ENCODE results near the gene CCNDBP1. TPM values are rescaled to one million over a fixed set of nuclear protein-coding genes. Genes with fewer than 3 reads are reported as not detected.

Gene CCNDBP1
- total RNA-seq, 1 experiment from 2014 or later: 39.8 TPM

- Histone ChIP-seq H3K9ac (ENCODE audit: low read length) (no peak overlapping the region), H3K27ac (ENCODE audit: low read depth, low read length) (no peak overlapping the region), H3K9me3 (ENCODE audit: control insufficient read depth in 1 of 2, insufficient read depth in 1 of 2, low read depth in 1 of 2, low read length in 2 of 2) (no peaks in the 10 kb centered on the region), H3K9me2 (ENCODE audit: insufficient read depth) (no peaks in the 10 kb centered on the region), H3K4me1 (ENCODE audit: control insufficient read depth in 1 of 2, insufficient read depth in 2 of 2, low read length in 2 of 2) (peaks cover 0 to 5% of the 10 kb centered on the region in 2 experiments; a peak in 1 of 4 replicates), H3K4me2 (ENCODE audit: low read length) (no peak overlapping the region), H3K36me3 (ENCODE audit: control insufficient read depth in 1 of 2, insufficient read depth in 2 of 2, low read length in 2 of 2) (peaks cover 0 to 3% of the 10 kb centered on the region in 2 experiments; a peak in 1 of 4 replicates), H4K20me1 (ENCODE audit: insufficient read depth) (no peaks in the 10 kb centered on the region), H3K27me3 (ENCODE audit: insufficient read depth, low read length) (no peaks in the 10 kb centered on the region), H3K4me3 (replicated peaks in 1 of 2; ENCODE audit: low read depth in 1 of 2, low read length in 2 of 2) (no peak overlapping the region), H3K79me2 (ENCODE audit: insufficient read depth, low read length) (no peaks in the 10 kb centered on the region), H2AFZ (ENCODE audit: low read depth, low read length, poor library complexity, severe bottlenecking) (no peak overlapping the region)
- TF ChIP-seq SRF (IDR thresholded peaks at IDR 0.05; ENCODE audit: low read depth): no peak
- TF ChIP-seq RAD21 (IDR thresholded peaks at IDR 0.05; ENCODE audit: low read depth): no peak
- no peak for TF ChIP-seq CBX3 (IDR thresholded peaks at IDR 0.05; ENCODE audit: low read depth)
- TF ChIP-seq SIN3A (IDR thresholded peaks at IDR 0.05; ENCODE audit: low read depth): no peak
- no peak for TF ChIP-seq YY1 (IDR thresholded peaks at IDR 0.05; ENCODE audit: extremely low read depth, insufficient replicate concordance, low read depth, low read length)
- no peak for TF ChIP-seq EZH2phosphoT487 (IDR thresholded peaks at IDR 0.05; ENCODE audit: borderline replicate concordance)
- TF ChIP-seq ELF1 (IDR thresholded peaks at IDR 0.05; ENCODE audit: borderline replicate concordance, low read depth): no peak
- TF ChIP-seq POLR2AphosphoS5 (IDR thresholded peaks at IDR 0.05; ENCODE audit: low read depth, low read length): no peak
- no peak for TF ChIP-seq JUND (IDR thresholded peaks at IDR 0.05)
- BruUV-seq (replicated peaks): no TSS peak
- ChIA-PET POLR2A (no interaction called here), RAD21 (ENCODE audit: low non-redundant PET in 1 of 2, low total read pairs in 2 of 2, uncharacterized antibody in 2 of 2, unreplicated experiment in 2 of 2) (no interaction called here), CTCF (no interaction called here)
- intact Hi-C loops (cut with micrococcal nuclease): no loop called here
- ATAC-seq (no peak), DNase-seq (ENCODE audit: low read depth, low spot score) (no peak)
Observed at GRCh38 chr15:43146184-43146583, 39.0 kb upstream of the CCNDBP1 start.

- Histone ChIP-seq H3K4me2 (ENCODE audit: low read length) (no peak overlapping the region), H3K9me3 (ENCODE audit: control insufficient read depth in 1 of 2, insufficient read depth in 1 of 2, low read depth in 1 of 2, low read length in 2 of 2) (no peaks in the 10 kb centered on the region), H3K4me1 (ENCODE audit: control insufficient read depth in 1 of 2, insufficient read depth in 2 of 2, low read length in 2 of 2) (peaks cover 0 to 5% of the 10 kb centered on the region in 2 experiments; a peak in 1 of 4 replicates), H3K27me3 (ENCODE audit: insufficient read depth, low read length) (no peaks in the 10 kb centered on the region), H4K20me1 (ENCODE audit: insufficient read depth) (no peaks in the 10 kb centered on the region), H3K36me3 (ENCODE audit: control insufficient read depth in 1 of 2, insufficient read depth in 2 of 2, low read length in 2 of 2) (peaks cover 3 to 5% of the 10 kb centered on the region in 2 experiments; a peak in 3 of 4 replicates), H3K4me3 (replicated peaks in 1 of 2; ENCODE audit: low read depth in 1 of 2, low read length in 2 of 2) (no peak overlapping the region), H3K9me2 (ENCODE audit: insufficient read depth) (no peaks in the 10 kb centered on the region), H3K79me2 (ENCODE audit: insufficient read depth, low read length) (no peaks in the 10 kb centered on the region), H2AFZ (ENCODE audit: low read depth, low read length, poor library complexity, severe bottlenecking) (no peak overlapping the region), H3K27ac (ENCODE audit: low read depth, low read length) (no peak overlapping the region), H3K9ac (ENCODE audit: low read length) (no peak overlapping the region)
- DNase-seq (ENCODE audit: low read depth, low spot score) (no peak), ATAC-seq (peak; percentile 44; the same call in 1 of the 2 replicates)
- ChIA-PET RAD21 (ENCODE audit: low non-redundant PET in 1 of 2, low total read pairs in 2 of 2, uncharacterized antibody in 2 of 2, unreplicated experiment in 2 of 2) (no interaction called here), POLR2A (no interaction called here), CTCF (no interaction called here)
- intact Hi-C loops (cut with micrococcal nuclease): no loop called here
- no TSS peak for BruUV-seq (replicated peaks)
- no peak for TF ChIP-seq CEBPB (IDR thresholded peaks at IDR 0.05; ENCODE audit: low read depth)
- no peak for TF ChIP-seq EZH2 (IDR thresholded peaks at IDR 0.05)
- TF ChIP-seq CTCF (IDR thresholded peaks at IDR 0.05 in 2 of 3, conservative IDR thresholded peaks at IDR 0.05 in 1 of 3; ENCODE audit: borderline replicate concordance in 1 of 3, insufficient read depth in 1 of 3, low read depth in 2 of 3, low read length in 2 of 3): no peak
- TF ChIP-seq ZNF274 (IDR thresholded peaks at IDR 0.05; ENCODE audit: low read depth, low read length): no peak
- no peak for TF ChIP-seq ZBTB33 (IDR thresholded peaks at IDR 0.05; ENCODE audit: extremely low read depth, insufficient replicate concordance, low read length)
- no peak for TF ChIP-seq TCF7L2 (IDR thresholded peaks at IDR 0.05; ENCODE audit: borderline replicate concordance, extremely low read depth, insufficient read depth, insufficient read length)
- TF ChIP-seq, protein P1, sequence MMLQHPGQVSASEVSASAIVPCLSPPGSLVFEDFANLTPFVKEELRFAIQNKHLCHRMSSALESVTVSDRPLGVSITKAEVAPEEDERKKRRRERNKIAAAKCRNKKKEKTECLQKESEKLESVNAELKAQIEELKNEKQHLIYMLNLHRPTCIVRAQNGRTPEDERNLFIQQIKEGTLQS (IDR thresholded peaks at IDR 0.05): no peak
Observed at GRCh38 chr15:43150191-43150929, 34.8 kb upstream of the CCNDBP1 start.
